Cardiac fibroblast (primary cell): ENCODE measurements around the gene ANKZF1.

Experiments used
- DNase-seq, 2 donors: peaks; one replicate each; pipeline versions ENCODE4 v3.0.0 to v3.0.0-alpha.2; 2010; ENCODE audit warnings: low read depth in 2 of 2
- H3K4me3 ChIP-seq, 2 donors: replicated peaks in 1 of 2; 1 replicate in 1 of 2; 2 replicates in 1 of 2; pipeline ENCODE4 v1.5.1; 2011; ENCODE audit warnings: low read depth in 2 of 2, low read length in 2 of 2, mild to moderate bottlenecking in 2 of 2, moderate library complexity in 1 of 2
- CTCF ChIP-seq: IDR thresholded peaks from one replicate; pipeline ENCODE4 v1.5.1; 2011; ENCODE audit warnings: low read depth, mild to moderate bottlenecking, low read length, inconsistent platforms

ANKZF1 gene

GRCh38 chr2:219271021-219271420, 41.4 kb downstream of the ANKZF1 start:
- TF ChIP-seq CTCF = no peak
- no peak for DNase-seq

GRCh38 chr2:219272356-219272755, 42.8 kb downstream of the ANKZF1 start:
- no peak overlapping the region for H3K4me3 ChIP-seq
- TF ChIP-seq CTCF = no peak
- DNase-seq = no peak

More at GRCh38 chr2:219271021-219271420, 41.4 kb downstream of the ANKZF1 start:
- H3K4me3 ChIP-seq = no peak overlapping the region

- TF ChIP-seq CTCF = no peak
- H3K4me3 ChIP-seq = no peak overlapping the region
- no peak for DNase-seq
Observed at GRCh38 chr2:219272995-219273394, 43.4 kb downstream of the ANKZF1 start.

- no peak for TF ChIP-seq CTCF
- peak in 1 of 2 donors; percentile 46 for DNase-seq
- no peak overlapping the region for H3K4me3 ChIP-seq
Observed at GRCh38 chr2:219273937-219274336, 44.3 kb downstream of the ANKZF1 start.

GRCh38 chr2:219274361-219274921, 44.8 kb downstream of the ANKZF1 start:
- peak; percentile 70 to 90 for DNase-seq
- no peak for TF ChIP-seq CTCF
- no peak overlapping the region for H3K4me3 ChIP-seq

GRCh38 chr2:219277703-219278654, 48.4 kb downstream of the ANKZF1 start:
- no peak overlapping the region for H3K4me3 ChIP-seq
- peak; percentile 80 to 84 for DNase-seq
- peak; percentile 99 for TF ChIP-seq CTCF
